HG02571 (cell line): Measurements from ENCODE around the gene SEMA4C.

Experiments used
- ATAC-seq: cut with Tn5 transposase; IDR thresholded peaks from one replicate; pipeline ENCODE4 v1.9.1; 2021; ENCODE audit warnings: mild to moderate bottlenecking, moderate library complexity; ENCODE audit not compliant: unreplicated experiment

SEMA4C gene

GRCh38 chr2:96846825-96847224 lies 23.1 kb downstream of the SEMA4C start:
- no peak for ATAC-seq

GRCh38 chr2:96844405-96844808 lies 25.5 kb downstream of the SEMA4C start:
- ATAC-seq: no peak

- no peak for ATAC-seq
Measured at GRCh38 chr2:96843538-96844268, 26.2 kb downstream of the SEMA4C start, which contains the start of gene ANKRD23. Gene ANKRD23 (minus strand): TSS chr2:96844021. CDS start chr2:96843992, 29 bp downstream.

DNA sequence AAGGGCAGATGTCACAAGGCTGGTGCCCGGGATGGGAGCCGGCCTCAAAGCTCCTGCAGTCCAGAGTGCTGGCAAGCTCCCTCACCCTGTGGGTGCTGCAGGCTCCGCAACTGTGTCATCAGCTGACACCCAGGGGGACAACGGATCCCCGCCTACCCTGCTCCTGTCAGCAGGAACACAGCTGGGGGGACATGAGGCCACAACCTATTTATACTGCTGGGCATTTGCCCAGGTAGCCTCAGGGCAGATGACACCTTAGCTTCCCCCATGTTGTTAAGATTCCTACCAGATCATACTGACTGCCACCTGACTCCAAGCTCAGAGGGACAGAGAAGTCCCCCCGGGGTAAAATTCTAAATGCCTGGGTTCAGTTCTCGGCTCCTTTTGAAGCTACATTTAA lies 27.3 kb downstream of the SEMA4C start:
- ATAC-seq: no peak

DNA sequence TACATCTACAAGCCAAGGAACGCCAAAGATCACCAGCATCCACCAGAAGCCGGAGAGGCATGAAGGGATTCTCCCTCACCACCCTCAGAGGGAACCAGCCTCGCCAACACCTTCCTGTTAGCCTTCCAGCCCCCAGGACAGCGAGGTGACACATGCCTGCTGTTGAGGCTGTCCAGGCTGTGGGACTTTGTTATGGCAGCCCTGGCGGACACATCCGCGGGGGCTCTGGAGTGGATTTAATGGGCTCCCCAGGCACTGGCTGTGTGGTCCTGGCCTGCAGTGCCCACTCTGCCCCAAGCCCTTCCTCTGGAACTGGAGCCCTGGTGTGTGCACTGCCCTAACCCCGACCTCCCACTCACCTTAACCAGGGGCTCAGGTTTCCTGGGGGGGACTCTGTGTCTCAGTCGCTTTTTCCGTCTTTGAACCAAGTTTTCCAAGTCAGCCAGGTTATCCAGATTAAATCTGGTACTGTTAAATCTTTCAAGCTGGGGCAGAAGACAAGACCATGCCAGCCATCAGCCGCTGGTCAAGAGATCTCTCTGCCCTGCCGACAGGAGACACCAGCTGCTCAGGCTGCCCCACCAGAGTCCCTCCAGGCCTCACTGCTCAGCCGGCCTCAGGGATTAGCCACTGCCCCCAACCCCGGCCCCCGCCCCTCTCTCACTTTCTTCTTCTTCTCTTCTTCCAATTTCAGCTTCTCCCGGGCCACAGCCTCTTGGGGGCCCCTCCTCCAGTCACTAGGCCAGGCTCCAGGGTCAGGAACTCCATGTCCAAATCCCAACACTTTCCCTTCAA lies 28.0 kb downstream of the SEMA4C start:
- no peak for ATAC-seq

DNA sequence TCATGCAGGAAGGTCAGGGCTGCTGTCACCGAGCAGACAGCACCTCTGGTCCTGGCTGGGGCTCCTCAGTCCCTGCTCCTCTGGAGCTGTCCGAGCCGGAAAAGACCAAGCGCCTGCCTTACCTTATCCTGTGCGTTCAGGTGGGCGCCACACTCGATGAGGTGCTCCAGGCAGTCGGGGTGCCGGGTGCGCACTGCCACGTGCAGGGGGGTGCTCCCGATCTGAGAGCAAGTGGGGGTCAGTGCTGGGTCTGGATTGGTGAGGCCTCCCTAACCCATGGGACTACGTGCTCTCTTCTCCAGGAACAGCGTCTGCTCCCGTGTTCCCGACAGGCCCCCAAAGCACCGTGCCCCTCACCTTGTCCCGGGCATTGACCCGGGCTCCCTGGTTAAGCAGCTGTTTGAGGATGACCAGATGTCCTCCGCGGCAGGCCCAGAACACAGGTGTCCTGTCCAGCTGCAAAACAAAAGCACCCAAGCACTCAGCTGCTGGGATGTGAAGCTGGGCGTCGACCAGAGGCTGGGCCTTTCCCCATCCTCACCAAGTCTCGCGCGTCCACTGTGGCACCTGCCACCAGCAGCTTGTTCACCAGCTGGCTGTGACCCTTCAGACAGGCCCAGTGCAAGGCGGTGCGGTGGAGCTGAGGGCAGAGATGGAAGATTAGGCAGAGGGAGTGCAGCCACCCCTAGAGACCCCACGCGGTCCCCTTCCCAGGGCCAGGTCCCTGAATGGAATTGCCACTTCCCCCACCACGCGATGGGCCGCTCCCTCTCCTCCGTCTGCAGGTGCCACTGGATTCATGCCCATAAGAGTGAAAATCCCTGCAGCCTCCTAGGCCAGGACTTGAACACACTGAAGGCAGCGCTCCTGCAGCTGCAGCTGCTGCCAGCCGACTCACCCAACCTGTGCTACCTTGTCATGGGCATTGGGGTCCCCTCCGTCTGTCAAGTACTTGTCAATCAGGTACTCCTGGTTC lies 29.7 kb downstream of the SEMA4C start:
- ATAC-seq: no peak

- no peak for ATAC-seq
Measured at GRCh38 chr2:96839293-96839874, 30.5 kb downstream of the SEMA4C start.

DNA sequence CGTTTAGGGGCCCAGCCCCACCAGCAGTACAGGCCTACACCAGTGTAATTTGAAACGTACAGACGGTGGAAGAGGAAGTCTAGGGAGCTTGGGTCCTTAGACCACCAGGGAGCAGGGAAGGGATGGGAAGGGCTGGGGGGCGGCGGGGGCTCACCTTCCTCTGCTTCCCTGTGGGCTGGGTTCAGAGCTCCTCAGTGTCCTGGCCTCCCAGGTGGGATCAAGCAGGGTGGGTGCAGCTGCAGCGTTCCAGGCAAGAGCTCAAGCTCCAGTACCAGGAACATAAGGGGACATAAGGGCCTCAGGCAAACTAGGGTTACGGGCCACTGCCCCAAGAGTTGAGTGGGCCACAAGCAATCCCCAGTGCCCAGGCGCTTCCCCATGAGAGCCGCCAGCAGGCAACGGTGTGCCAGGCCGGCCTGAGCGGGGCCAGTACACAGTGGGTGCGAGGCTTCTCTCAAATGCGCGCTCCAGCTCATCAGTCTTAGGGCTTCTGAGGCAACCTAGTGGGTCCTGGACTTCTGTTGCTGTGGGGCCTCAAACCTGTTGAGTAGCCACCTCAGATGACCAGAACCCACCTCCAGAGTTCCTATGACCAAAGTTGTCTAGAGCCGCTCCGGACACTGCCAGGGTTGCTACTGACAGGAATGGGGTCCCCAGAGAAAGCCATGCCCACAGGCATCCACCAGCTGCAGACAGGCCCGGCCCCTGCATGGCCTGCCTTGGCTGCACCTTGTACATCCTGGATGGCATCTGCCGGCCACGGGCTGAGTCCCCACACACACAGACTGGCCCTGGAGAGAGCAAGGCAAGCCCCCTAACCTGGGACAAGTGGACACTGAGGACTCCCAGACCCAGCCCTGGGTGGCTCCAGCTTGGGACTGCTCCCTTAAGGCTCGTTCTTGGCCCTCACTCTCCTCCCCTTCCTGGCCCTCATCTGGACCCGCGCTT lies 31.3 kb downstream of the SEMA4C start:
- no peak for ATAC-seq

GRCh38 chr2:96837575-96837974 lies 32.3 kb downstream of the SEMA4C start:
- ATAC-seq: no peak

GRCh38 chr2:96835830-96836229 lies 34.0 kb downstream of the SEMA4C start:
- ATAC-seq: no peak

DNA sequence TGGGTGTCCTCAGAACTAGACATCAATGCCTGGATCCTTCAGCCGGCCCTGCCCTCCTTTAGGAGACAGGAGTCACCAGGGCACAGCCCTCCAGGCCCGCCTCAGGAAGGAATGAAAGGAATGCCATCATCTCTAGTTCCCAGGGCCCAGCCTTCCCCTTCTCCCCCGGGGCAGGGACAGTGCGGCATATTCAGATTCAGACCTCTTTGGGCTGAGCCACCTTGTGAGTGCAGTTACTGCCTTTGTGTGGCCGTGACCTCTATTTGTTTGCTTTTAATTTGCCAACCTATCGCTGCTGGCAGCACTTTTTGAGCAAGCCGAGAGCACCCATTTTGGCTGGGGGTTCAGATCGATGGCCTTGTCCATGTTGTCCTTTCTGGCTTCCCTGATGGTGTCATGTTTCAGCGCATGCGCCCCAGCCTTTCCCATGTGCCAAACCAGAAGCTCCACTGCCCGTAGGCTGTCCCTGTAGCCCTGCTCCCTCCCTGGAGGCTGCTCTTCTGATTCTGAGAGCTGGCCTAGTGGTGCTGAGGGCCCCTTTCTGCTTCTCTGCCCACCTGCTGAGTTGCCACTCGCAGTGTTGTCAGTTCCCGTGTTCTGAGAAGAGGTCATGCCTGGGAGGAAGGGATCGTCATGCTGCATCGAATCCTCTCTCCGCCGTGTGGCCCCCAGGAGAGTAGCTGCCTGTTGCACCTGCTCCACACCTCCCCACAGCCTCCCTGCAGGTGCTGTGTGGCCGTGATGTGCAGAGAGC lies 36.9 kb downstream of the SEMA4C start:
- no peak for ATAC-seq

DNA sequence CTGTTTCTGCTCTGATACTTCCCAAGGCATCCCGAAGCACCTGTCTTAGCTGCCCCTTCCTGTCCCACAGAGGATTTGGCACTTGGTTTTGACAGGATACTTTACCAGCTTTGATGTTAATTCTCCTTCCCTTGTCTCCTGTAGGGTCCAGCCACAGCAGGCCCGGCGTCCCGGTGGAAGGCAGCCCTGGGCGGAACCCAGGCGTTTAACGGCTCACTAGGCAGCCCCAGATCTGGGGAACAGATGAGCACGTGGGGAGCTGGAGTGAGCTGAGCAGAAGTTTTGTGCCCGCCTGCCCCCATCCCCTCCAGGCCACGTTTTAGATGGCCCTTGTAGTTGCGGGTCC lies 37.5 kb downstream of the SEMA4C start:
- no peak for ATAC-seq

DNA sequence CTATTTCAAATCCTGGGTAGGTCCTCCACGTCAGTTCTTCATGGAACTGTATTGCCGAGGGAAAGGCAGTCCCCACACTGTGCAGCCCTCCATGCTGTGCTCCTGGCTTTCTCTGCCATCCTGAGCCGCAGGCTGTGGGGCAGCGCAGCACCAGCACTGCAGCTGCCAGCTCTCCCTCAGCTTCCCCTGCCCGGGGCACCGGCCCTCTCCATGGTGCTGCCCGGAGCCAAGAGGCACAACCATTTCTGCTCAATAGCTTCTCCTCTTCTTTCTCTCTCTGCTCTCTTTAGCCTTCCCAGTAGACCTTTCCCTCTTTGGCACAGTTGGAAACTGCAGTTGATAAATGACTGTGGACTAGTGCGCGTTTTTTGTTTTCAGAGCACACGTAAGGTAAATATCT lies 38.2 kb downstream of the SEMA4C start:
- no peak for ATAC-seq

- ATAC-seq: no peak
Measured at GRCh38 chr2:96830044-96830562, 39.8 kb downstream of the SEMA4C start.

DNA sequence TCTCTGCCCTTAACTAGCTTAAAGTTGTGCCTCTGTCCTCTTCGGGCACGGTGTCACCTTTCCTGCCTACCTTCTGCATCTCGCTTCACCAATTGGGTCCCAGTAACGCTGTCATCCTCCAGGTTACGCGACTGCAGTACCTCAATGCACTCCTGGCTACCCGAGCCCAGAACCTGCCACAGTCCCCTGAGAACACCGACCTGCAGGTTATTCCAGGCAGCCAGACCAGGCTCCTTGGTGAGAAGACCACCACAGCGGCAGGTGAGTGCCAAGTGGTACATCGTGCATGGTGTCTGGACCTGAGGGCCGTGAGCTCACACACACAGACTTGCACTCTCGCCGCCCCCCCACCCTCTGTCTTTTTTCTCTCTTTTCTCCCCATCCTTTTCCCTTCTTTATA lies 41.0 kb downstream of the SEMA4C start:
- ATAC-seq: no peak

DNA sequence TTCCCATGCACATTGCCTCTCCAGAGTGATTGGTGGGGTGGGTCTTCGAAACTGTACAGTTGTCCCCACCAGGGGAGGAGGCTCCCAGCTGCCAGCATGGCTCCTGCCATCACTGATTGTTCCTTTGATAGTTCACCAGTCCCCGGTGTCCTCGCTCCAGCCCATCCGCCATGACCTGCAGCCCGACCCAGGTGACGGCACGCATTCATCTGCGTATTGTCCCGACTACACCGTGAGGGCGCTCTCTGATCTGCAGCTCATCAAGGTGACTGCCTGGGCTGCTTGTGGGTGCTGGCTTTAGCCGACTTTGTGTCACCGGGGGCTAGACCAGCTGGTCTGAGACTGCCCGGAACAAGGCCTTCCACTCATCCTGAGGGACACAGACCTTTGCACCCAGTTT lies 41.4 kb downstream of the SEMA4C start:
- ATAC-seq: no peak

DNA sequence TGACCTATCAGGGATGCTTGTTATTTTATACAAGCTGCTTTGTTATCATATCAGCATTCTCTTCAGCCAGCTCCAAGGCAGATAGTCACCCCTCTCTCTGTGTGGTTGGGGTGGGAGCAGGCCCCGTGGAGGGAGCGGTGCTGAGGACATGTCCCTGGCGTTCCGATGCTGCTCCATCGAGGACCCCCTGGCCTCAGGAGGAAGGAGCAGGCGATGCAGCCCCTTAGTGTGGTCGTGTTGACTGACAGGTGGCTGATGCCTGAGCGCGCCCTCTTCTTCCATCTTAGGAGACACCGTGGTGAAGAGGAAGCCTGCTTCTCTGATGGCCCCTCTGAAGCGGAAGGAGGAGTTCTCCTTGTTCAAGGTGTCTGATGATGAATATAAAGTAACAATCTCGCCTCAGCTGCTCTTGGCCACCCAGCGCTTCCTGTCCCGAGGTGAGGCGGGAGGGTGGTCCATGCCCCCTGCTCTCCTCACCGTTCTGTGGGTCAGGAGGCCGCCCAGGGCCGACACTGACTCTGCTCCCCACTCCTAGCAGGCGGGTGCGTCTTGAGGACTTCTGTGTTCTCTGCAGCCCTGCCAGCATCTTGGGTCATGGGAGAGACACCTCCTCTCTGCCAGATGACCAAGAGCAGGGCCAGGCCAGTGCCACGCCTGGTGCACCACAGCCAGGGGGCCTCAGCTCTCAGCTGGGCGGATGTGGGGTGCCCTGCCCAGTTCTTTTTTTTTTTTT lies 43.2 kb downstream of the SEMA4C start:
- no peak for ATAC-seq

DNA sequence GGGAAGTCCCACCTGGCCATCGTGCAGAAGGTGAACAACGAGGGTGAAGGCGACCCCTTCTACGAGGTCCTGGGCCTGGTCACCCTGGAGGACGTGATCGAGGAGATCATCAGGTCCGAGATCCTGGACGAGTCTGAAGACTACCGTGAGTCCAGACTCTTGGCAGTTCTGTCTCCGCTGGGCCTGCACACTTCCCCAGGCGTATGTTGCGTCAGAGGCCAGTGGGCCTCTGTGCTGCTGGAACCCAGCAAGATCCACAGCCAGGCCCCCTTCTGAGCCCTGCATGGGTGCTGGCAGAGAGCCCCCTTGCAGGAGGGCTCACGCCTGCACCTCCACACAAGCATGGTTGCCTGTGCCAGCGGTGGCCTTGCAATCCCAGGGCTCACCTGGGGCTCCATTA lies 44.8 kb downstream of the SEMA4C start:
- ATAC-seq: no peak
